K562 (cell line): ENCODE measurements around the gene VPS11. TPM values are rescaled to one million over a fixed set of nuclear protein-coding genes. Genes with fewer than 3 reads are reported as not detected.

Experiments
- BRF2 ChIP-seq: IDR thresholded peaks from 3 replicates; pipeline ENCODE4 v1.6.1; 2011; ENCODE audit warnings: borderline replicate concordance, mild to moderate bottlenecking; ENCODE audit not compliant: insufficient read length, insufficient read depth
- ESRRB ChIP-seq: fragments of 250-450 bp; sonication (Bioruptor Pico); IDR thresholded peaks from 2 replicates; pipeline ENCODE4 v1.5.0; 2020; ENCODE audit warnings: mild to moderate bottlenecking, moderate library complexity, borderline replicate concordance
- ETS2 ChIP-seq: IDR thresholded peaks from 2 replicates; pipeline ENCODE4 v1.6.1; 2016; ENCODE audit warnings: borderline replicate concordance, missing genetic modification characterization, mild to moderate bottlenecking, moderate library complexity, missing compliant biosample characterization; ENCODE audit not compliant: poor library complexity, severe bottlenecking
- IRF9 ChIP-seq: fragments of 450-650 bp; IDR thresholded peaks from 2 replicates; pipeline ENCODE4 v1.6.1; 2016; ENCODE audit warnings: missing biosample characterization, missing genetic modification characterization
- KLF13 ChIP-seq: fragments of 450-650 bp; IDR thresholded peaks from 2 replicates; pipeline ENCODE4 v1.6.1; 2016; ENCODE audit warnings: missing genetic modification characterization, low read depth, mild to moderate bottlenecking, missing compliant biosample characterization, moderate library complexity, borderline replicate concordance
- NFE2L1 ChIP-seq: fragments of 450-650 bp; IDR thresholded peaks from 2 replicates; pipeline ENCODE4 v1.6.1; 2016; ENCODE audit warnings: missing genetic modification characterization, low read depth, mild to moderate bottlenecking, missing compliant biosample characterization, moderate library complexity, borderline replicate concordance
- PTTG1 ChIP-seq: fragments of 450-650 bp; IDR thresholded peaks from 2 replicates; pipeline ENCODE4 v1.6.1; 2016; ENCODE audit warnings: low read depth, mild to moderate bottlenecking, missing genetic modification characterization, missing compliant biosample characterization
- RBM39 ChIP-seq: fragments of 200-400 bp; formaldehyde crosslinking; optimal IDR thresholded peaks from 2 replicates; pipeline ENCODE3; 2018; ENCODE audit warnings: low read depth, low read length
- SMAD4 ChIP-seq: fragments of 250-450 bp; sonication (Bioruptor Pico); conservative IDR thresholded peaks from 2 replicates; pipeline ENCODE4 v1.8.0; 2021; ENCODE audit warnings: inconsistent platforms, mild to moderate bottlenecking, moderate library complexity
- SREBF2 ChIP-seq: sonication (generic); formaldehyde crosslinking; IDR thresholded peaks from 2 replicates; pipeline ENCODE4 v1.4.0; 2020; ENCODE audit warnings: mild to moderate bottlenecking, missing genetic modification reagents
- THAP12 ChIP-seq: fragments of 250-450 bp; sonication (Bioruptor Pico); IDR thresholded peaks from 2 replicates; pipeline ENCODE4 v1.9.0; 2021; ENCODE audit warnings: mild to moderate bottlenecking, inconsistent platforms
- THRA ChIP-seq: fragments of 450-650 bp; IDR thresholded peaks from 2 replicates; pipeline ENCODE4 v1.6.1; 2017; ENCODE audit warnings: mild to moderate bottlenecking, moderate library complexity
- ZNF121 ChIP-seq: sonication (generic); formaldehyde crosslinking; conservative IDR thresholded peaks from 2 replicates; pipeline ENCODE4 v1.8.0; 2022; ENCODE audit warnings: missing genetic modification reagents
- ZNF354B ChIP-seq: fragments of 250-450 bp; sonication (Bioruptor Pico); IDR thresholded peaks from 2 replicates; pipeline ENCODE4 v1.4.0; 2020
- ZNF398 ChIP-seq: fragments of 250-450 bp; sonication (Bioruptor Pico); IDR thresholded peaks from 2 replicates; pipeline ENCODE4 v1.8.0; 2021; ENCODE audit warnings: moderate library complexity, mild to moderate bottlenecking, inconsistent platforms
- polyA plus RNA-seq, 8 experiments: library from polyadenylated mRNA; depleted of rRNA in 4 of 8; stranded (reverse) in 5 of 8; unstranded in 3 of 8; fragments of >200 nt; fragmentation: Nextera tagmentation in 2 of 8; fragmentation: Illumina TruSeq in 1 of 8; extraction: Ambion mirVana in 2 of 8; extraction: Trizol in 1 of 8; gene quantifications; 2 replicates each; pipeline versions ENCODE4 v1.2.1 to v1.2.3, GENCODE V29; 2011 to 2014; ENCODE audit warnings: inconsistent platforms in 1 of 8, missing spikeins in 1 of 8
- total RNA-seq, 7 experiments: library from RNA; depleted of rRNA in 6 of 7; stranded (reverse); fragments of >200 nt in 6 of 7; fragmentation: Illumina TruSeq in 2 of 7; extraction: Trizol in 2 of 7; gene quantifications; 2 replicates each; pipeline versions ENCODE4 v1.2.1 to v1.2.3, GENCODE V29; 2011 to 2021; ENCODE audit warnings: low replicate concordance in 1 of 7

Gene VPS11
- total and polyA plus RNA-seq, 9 of the 15 experiments (the other 6 are each of a cell fraction or from before 2014, with no cell fraction given) = 14.1 to 35.5 (median 27.5) TPM

- TF ChIP-seq ESRRB (CRISPR knock-in tag) (no peak), NFE2L1 (tag) (no peak), SREBF2 (CRISPR knock-in tag) (no peak), BRF2 (no peak), PTTG1 (tag) (no peak), ZNF398 (no peak), IRF9 (no peak), ETS2 (tag) (no peak), ZNF354B (CRISPR knock-in tag) (no peak), RBM39 (peak; percentile 91), THRA (no peak), KLF13 (no peak), SMAD4 (CRISPR knock-in tag) (peak; percentile 52; the same call in 1 of the 2 replicates), ZNF121 (no peak), THAP12 (CRISPR knock-in tag) (no peak)
Measured at GRCh38 chr11:119106564-119107537, 39.2 kb downstream of the VPS11 start, which contains the start of gene C2CD2L (continued).
